NCI-H524 (cell line): ENCODE results near the gene TXLNG.

ENCODE experiments used
- DNase-seq, 2 experiments: peaks; one replicate each; lab custom pipeline; 2025; lab: John Stamatoyannopoulos, UW

Gene TXLNG

GRCh38 chrX:16785247-16786138, 773 bp upstream of the TXLNG start:
- DNase-seq = no peak

GRCh38 chrX:16786791-16787735, 797 bp downstream of the TXLNG start:
- DNase-seq = peak; percentile 27 to 34

GRCh38 chrX:16788477-16788876, 2.2 kb downstream of the TXLNG start:
- no peak for DNase-seq

GRCh38 chrX:16796298-16796697, 10.0 kb downstream of the TXLNG start:
- DNase-seq = no peak

GRCh38 chrX:16797358-16797757, 11.1 kb downstream of the TXLNG start:
- no peak for DNase-seq

- DNase-seq = no peak
These were observed 11.6 kb downstream of the TXLNG start for GRCh38 chrX:16797841-16798240.

- DNase-seq = no peak
These were observed 18.7 kb downstream of the TXLNG start for GRCh38 chrX:16804923-16805464.

- DNase-seq = peak; percentile 34 to 36
These were observed 21.3 kb downstream of the TXLNG start for GRCh38 chrX:16807548-16807947.

- no peak for DNase-seq
These were observed 21.8 kb downstream of the TXLNG start for GRCh38 chrX:16807976-16808542.

- no peak for DNase-seq
These were observed 28.3 kb downstream of the TXLNG start for GRCh38 chrX:16814597-16814996.

GRCh38 chrX:16819634-16820033, 33.4 kb downstream of the TXLNG start:
- DNase-seq = no peak

- DNase-seq = no peak
These were observed 36.5 kb downstream of the TXLNG start for GRCh38 chrX:16822723-16823122.

GRCh38 chrX:16825264-16826035, 39.2 kb downstream of the TXLNG start:
- DNase-seq = no peak

GRCh38 chrX:16826207-16826606, 39.9 kb downstream of the TXLNG start:
- peak in 1 of 2 experiments; percentile 38 for DNase-seq

GRCh38 chrX:16827225-16827624, 41.0 kb downstream of the TXLNG start:
- no peak for DNase-seq

- no peak for DNase-seq
These were observed 42.0 kb downstream of the TXLNG start for GRCh38 chrX:16828124-16828908.

- DNase-seq = no peak
These were observed 46.0 kb downstream of the TXLNG start for GRCh38 chrX:16832301-16832700.

- DNase-seq = no peak
These were observed 48.5 kb downstream of the TXLNG start for GRCh38 chrX:16834806-16835205.

GRCh38 chrX:16836371-16836770, 50.1 kb downstream of the TXLNG start:
- peak in 1 of 2 experiments; percentile 30 for DNase-seq
